A673 (cell line): ENCODE results near the gene PAK5.

Source experiments
- CTCF ChIP-seq: fragments of 300-800, 200-600 bp; sonication (generic); conservative IDR thresholded peaks from 2 replicates; pipeline ENCODE4 v1.5.1; 2017; ENCODE audit warnings: low read depth, mild to moderate bottlenecking, antibody characterized with exemption, low read length, moderate library complexity, mixed read lengths
- EZH2 ChIP-seq: fragments of 200-600 bp; sonication (generic); IDR thresholded peaks from 2 replicates; pipeline ENCODE4 v1.6.1; 2017; ENCODE audit warnings: borderline replicate concordance, low read depth, mild to moderate bottlenecking, mixed read lengths, antibody characterized with exemption, low read length; ENCODE audit not compliant: poor library complexity, severe bottlenecking

- no peak for TF ChIP-seq CTCF
- no peak for TF ChIP-seq EZH2
Measured at GRCh38 chr20:9775176-9775575, 63.7 kb downstream of the PAK5 start.
